A549 (cell line): Measurements from ENCODE around the gene DAB1.

ENCODE experiments used
- CHD2 ChIP-seq: fragments of 150-350 bp; IDR thresholded peaks from 2 replicates; pipeline ENCODE4 v1.6.1; 2014; ENCODE audit warnings: low read length; ENCODE audit not compliant: partially characterized antibody
- CTCF ChIP-seq: fragments of >200 bp; sonication (Bioruptor Twin); formaldehyde crosslinking; IDR thresholded peaks from 3 replicates; pipeline ENCODE4 v1.5.1; 2016
- MAZ ChIP-seq: fragments of 150-350 bp; IDR thresholded peaks from 2 replicates; pipeline ENCODE4 v1.6.1; 2014; ENCODE audit warnings: antibody characterized with exemption, low read depth, low read length, borderline replicate concordance
- POLR2A ChIP-seq: IDR thresholded peaks from 2 replicates; pipeline ENCODE4 v1.6.1; 2012; ENCODE audit warnings: mild to moderate bottlenecking, low read length
- RFX5 ChIP-seq: fragments of 450-650 bp; IDR thresholded peaks from 2 replicates; pipeline ENCODE4 v1.7.1; 2014; ENCODE audit warnings: antibody characterized with exemption, mild to moderate bottlenecking, moderate library complexity
- TF ChIP-seq, protein P1 (sequence below): fragments of 450-650 bp; IDR thresholded peaks from 2 replicates; pipeline ENCODE4 v1.6.1; 2014; ENCODE audit warnings: antibody characterized with exemption

DNA sequence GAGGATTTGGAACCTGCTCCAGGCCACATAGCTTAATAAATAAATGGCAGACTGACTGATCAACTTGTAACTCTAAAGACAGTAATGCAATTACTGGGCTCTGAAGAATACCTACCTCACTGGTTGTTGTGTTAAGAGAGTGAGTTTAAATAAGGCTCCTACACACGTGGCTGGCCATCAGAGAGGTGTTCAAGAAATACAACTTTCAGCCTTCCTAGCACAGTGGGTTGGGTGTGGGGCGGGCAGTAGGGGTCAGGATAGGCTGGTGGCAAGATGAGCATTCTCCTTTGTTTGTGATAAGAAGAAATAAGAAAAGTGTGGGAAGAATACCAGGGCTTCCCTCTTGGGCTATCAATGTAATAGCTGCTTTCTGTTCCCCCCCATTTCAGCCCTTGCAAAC is 151.3 kb downstream of the DAB1 start:
- TF ChIP-seq, protein P1, sequence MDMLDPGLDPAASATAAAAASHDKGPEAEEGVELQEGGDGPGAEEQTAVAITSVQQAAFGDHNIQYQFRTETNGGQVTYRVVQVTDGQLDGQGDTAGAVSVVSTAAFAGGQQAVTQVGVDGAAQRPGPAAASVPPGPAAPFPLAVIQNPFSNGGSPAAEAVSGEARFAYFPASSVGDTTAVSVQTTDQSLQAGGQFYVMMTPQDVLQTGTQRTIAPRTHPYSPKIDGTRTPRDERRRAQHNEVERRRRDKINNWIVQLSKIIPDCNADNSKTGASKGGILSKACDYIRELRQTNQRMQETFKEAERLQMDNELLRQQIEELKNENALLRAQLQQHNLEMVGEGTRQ = no peak
- TF ChIP-seq CTCF = no peak
- no peak for TF ChIP-seq RFX5
- no peak for TF ChIP-seq CHD2
- TF ChIP-seq MAZ = no peak
- no peak for TF ChIP-seq POLR2A
